A673 (cell line): ENCODE results near the gene RTN4RL1.

ENCODE experiments used
- EZH2 ChIP-seq: fragments of 200-600 bp; sonication (generic); IDR thresholded peaks from 2 replicates; pipeline ENCODE4 v1.6.1; 2017; ENCODE audit warnings: borderline replicate concordance, low read depth, mild to moderate bottlenecking, mixed read lengths, antibody characterized with exemption, low read length; ENCODE audit not compliant: poor library complexity, severe bottlenecking
- TF ChIP-seq, protein P1 (sequence below): fragments of 300-800, 200-600 bp; sonication (generic); conservative IDR thresholded peaks from 2 replicates; pipeline ENCODE4 v1.5.1; 2017; ENCODE audit warnings: low read depth, mild to moderate bottlenecking, antibody characterized with exemption, low read length, moderate library complexity, mixed read lengths

GRCh38 chr17:1995907-1996799, 29.0 kb downstream of the RTN4RL1 start:
- TF ChIP-seq, protein P1, sequence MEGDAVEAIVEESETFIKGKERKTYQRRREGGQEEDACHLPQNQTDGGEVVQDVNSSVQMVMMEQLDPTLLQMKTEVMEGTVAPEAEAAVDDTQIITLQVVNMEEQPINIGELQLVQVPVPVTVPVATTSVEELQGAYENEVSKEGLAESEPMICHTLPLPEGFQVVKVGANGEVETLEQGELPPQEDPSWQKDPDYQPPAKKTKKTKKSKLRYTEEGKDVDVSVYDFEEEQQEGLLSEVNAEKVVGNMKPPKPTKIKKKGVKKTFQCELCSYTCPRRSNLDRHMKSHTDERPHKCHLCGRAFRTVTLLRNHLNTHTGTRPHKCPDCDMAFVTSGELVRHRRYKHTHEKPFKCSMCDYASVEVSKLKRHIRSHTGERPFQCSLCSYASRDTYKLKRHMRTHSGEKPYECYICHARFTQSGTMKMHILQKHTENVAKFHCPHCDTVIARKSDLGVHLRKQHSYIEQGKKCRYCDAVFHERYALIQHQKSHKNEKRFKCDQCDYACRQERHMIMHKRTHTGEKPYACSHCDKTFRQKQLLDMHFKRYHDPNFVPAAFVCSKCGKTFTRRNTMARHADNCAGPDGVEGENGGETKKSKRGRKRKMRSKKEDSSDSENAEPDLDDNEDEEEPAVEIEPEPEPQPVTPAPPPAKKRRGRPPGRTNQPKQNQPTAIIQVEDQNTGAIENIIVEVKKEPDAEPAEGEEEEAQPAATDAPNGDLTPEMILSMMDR, result no peak
- no peak for TF ChIP-seq EZH2
